Activated CD4-positive, alpha-beta T cell treated with anti-CD3 and anti-CD28 coated beads for 36 hours (primary cell): ENCODE data around the gene HSFX2. TPM values are rescaled to one million over a fixed set of nuclear protein-coding genes. Genes with fewer than 3 reads are reported as not detected.
"Not testable (repeated sequence)": the region's sequence is repeated elsewhere in the genome, so short reads cannot be mapped to it uniquely, and the experiment has no call there.

Experiments used
- ATAC-seq: fragments of 200-7000 bp; cut with Tn5 transposase; one replicate; pipeline ENCODE4 v1.10.0; 2021; ENCODE audit warnings: mild to moderate bottlenecking, moderate library complexity
- CTCF ChIA-PET: fragments of 350-600 bp; sonication (Branson Sonifier 250); formaldehyde crosslinking; loops from one replicate; lab custom pipeline; 2021; ENCODE audit warnings: antibody characterized with exemption; lab: Charles Lee
- POLR2A ChIA-PET: fragments of 350-600 bp; sonication (Branson Sonifier 250); formaldehyde crosslinking; loops from one replicate; lab custom pipeline; 2021; ENCODE audit warnings: antibody characterized with exemption, inconsistent platforms; lab: Charles Lee
- DNase-seq: peaks from one replicate; pipeline ENCODE4 v3.0.0-alpha.2; 2020
- H3K27ac Mint-ChIP-seq: one replicate; pipeline ENCODE4 v1.8.0; 2021; ENCODE audit warnings: mixed read lengths
- H3K27me3 Mint-ChIP-seq: one replicate; pipeline ENCODE4 v1.8.0; 2021; ENCODE audit warnings: mixed read lengths
- H3K36me3 Mint-ChIP-seq: one replicate; pipeline ENCODE4 v1.8.0; 2021; ENCODE audit warnings: low read depth, mixed read lengths
- H3K4me1 Mint-ChIP-seq: one replicate; pipeline ENCODE4 v1.8.0; 2021; ENCODE audit warnings: mixed read lengths
- H3K4me3 Mint-ChIP-seq: one replicate; pipeline ENCODE4 v1.8.0; 2021; ENCODE audit warnings: mild to moderate bottlenecking, moderate library complexity, mixed read lengths
- H3K9me3 Mint-ChIP-seq: one replicate; pipeline ENCODE4 v1.8.0; 2021; ENCODE audit warnings: low read depth, mixed read lengths
- intact Hi-C, 2 experiments: fragments of 100-400 bp; cut with DNase I in 1 of 2; cut with micrococcal nuclease in 1 of 2; formaldehyde crosslinking; loops; one replicate each; pipeline versions ENCODE4 v1.14.2 to v1.15.1; 2022 to 2024; cut with DNase I, micrococcal nuclease
- total RNA-seq, 2 experiments: library from RNA; stranded (reverse); gene quantifications; one replicate each; pipeline ENCODE4 v1.2.3, GENCODE V29; 2021

Gene HSFX2
- total RNA-seq, 2 experiments from 2014 or later, result not detected

DNA sequence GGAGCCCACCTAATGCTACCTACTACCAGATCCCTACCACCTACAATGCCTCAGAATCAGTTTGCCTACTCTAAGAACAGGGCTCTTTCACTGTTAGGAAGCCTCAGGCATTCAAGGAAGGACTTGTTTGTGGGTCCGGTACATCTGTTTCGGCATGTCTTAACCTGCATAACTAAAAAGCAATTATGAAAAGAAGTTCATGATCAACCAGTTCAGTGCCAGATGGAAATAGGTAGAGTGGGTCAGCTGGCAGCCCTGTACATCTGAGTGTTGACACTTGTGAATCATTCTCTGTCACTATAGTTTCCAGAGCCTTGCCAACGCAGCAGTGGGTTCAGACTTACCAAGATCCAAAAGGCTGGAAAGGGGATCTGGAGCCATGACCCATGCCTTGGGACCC, 33.2 kb upstream of the HSFX2 start:
- POLR2A ChIA-PET, result no interaction called here
- no peaks in the 10 kb centered on the region for H3K9me3 Mint-ChIP-seq
- no peak overlapping the region for H3K27ac Mint-ChIP-seq
- H3K27me3 Mint-ChIP-seq, result no peaks in the 10 kb centered on the region
- no peaks in the 10 kb centered on the region for H3K36me3 Mint-ChIP-seq
- CTCF ChIA-PET, result no interaction called here
- no peak overlapping the region for H3K4me3 Mint-ChIP-seq
- intact Hi-C loops, result no loop called here
- no peak for DNase-seq
- peaks cover 45% of the 10 kb centered on the region for H3K4me1 Mint-ChIP-seq
- no peak for ATAC-seq

GRCh38 chrX:149626829-149627228, 31.7 kb upstream of the HSFX2 start:
- POLR2A ChIA-PET, H3K4me3 Mint-ChIP-seq, H3K27ac Mint-ChIP-seq, H3K36me3 Mint-ChIP-seq, H3K9me3 Mint-ChIP-seq, intact Hi-C loops, CTCF ChIA-PET, H3K27me3 Mint-ChIP-seq, DNase-seq, ATAC-seq: not testable (repeated sequence)
- peaks cover 40% of the 10 kb centered on the region for H3K4me1 Mint-ChIP-seq

- intact Hi-C loops, H3K9me3 Mint-ChIP-seq, H3K4me1 Mint-ChIP-seq, H3K27me3 Mint-ChIP-seq, POLR2A ChIA-PET, H3K4me3 Mint-ChIP-seq, ATAC-seq, DNase-seq, H3K27ac Mint-ChIP-seq, H3K36me3 Mint-ChIP-seq, CTCF ChIA-PET: not testable (repeated sequence)
Measured at GRCh38 chrX:149619662-149620061, 24.5 kb upstream of the HSFX2 start.

GRCh38 chrX:149618871-149619270, 23.8 kb upstream of the HSFX2 start:
- intact Hi-C loops, result no loop called here
- ChIA-PET CTCF (no interaction called here), POLR2A (no interaction called here)
- ATAC-seq, result no peak
- Mint-ChIP-seq H3K9me3 (no peaks in the 10 kb centered on the region), H3K27ac (no peak overlapping the region), H3K27me3 (no peaks in the 10 kb centered on the region), H3K36me3 (no peaks in the 10 kb centered on the region), H3K4me1 (no peaks in the 10 kb centered on the region), H3K4me3 (no peak overlapping the region)
- DNase-seq, result no peak

GRCh38 chrX:149611623-149612175, 16.6 kb upstream of the HSFX2 start:
- ATAC-seq (no peak), DNase-seq (no peak)
- ChIA-PET CTCF (no interaction called here), POLR2A (no interaction called here)
- peaks cover 3% of the 10 kb centered on the region for H3K36me3 Mint-ChIP-seq
- H3K4me1 Mint-ChIP-seq, result no peaks in the 10 kb centered on the region
- H3K27me3 Mint-ChIP-seq, result no peaks in the 10 kb centered on the region
- intact Hi-C loops, result no loop called here
- no peak overlapping the region for H3K4me3 Mint-ChIP-seq
- no peak overlapping the region for H3K27ac Mint-ChIP-seq
- H3K9me3 Mint-ChIP-seq, result no peaks in the 10 kb centered on the region

DNA sequence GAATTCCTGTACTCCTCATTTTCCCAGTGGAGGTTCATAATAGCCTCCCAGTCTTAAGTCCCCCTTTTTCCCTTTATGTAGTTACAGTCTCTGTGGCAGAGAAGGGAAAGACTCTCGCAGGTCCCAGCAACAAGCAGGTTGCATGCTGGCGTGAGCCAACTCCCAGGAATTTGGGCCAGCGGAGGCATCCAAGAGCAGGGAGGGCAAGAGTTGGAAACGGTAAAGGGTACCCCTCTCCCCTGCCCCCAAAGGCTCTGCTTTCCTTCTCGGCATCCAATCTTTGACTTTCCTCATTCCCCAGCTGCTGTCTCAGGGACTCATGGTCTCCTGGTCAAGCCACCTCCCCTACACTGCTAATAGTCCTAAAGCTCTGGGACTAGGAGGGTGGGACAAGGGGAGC, 15.4 kb upstream of the HSFX2 start:
- no peaks in the 10 kb centered on the region for H3K9me3 Mint-ChIP-seq
- POLR2A ChIA-PET, result no interaction called here
- no peak for ATAC-seq
- H3K4me1 Mint-ChIP-seq, result no peaks in the 10 kb centered on the region
- intact Hi-C loops, result no loop called here
- peaks cover 7% of the 10 kb centered on the region for H3K36me3 Mint-ChIP-seq
- DNase-seq, result no peak
- H3K27me3 Mint-ChIP-seq, result no peaks in the 10 kb centered on the region
- CTCF ChIA-PET, result interaction anchor here (0.6 to 0.7 kb wide), 2 partner anchors 89 to 222 kb away, joined by 3 to 4 read pairs; no protein-coding TSS in a partner anchor
- no peak overlapping the region for H3K4me3 Mint-ChIP-seq
- H3K27ac Mint-ChIP-seq, result no peak overlapping the region

- Mint-ChIP-seq H3K27ac (no peak overlapping the region), H3K27me3 (no peaks in the 10 kb centered on the region), H3K9me3 (no peaks in the 10 kb centered on the region), H3K4me1 (no peaks in the 10 kb centered on the region), H3K4me3 (no peak overlapping the region), H3K36me3 (peaks cover 9% of the 10 kb centered on the region)
- intact Hi-C loops, result no loop called here
- ChIA-PET POLR2A (no interaction called here), CTCF (interaction anchor here (0.7 kb wide), 1 partner anchor 871 kb away, joined by 3 read pairs; no protein-coding TSS in a partner anchor)
- ATAC-seq (no peak), DNase-seq (no peak)
Measured at GRCh38 chrX:149607699-149608098, 12.6 kb upstream of the HSFX2 start.

DNA sequence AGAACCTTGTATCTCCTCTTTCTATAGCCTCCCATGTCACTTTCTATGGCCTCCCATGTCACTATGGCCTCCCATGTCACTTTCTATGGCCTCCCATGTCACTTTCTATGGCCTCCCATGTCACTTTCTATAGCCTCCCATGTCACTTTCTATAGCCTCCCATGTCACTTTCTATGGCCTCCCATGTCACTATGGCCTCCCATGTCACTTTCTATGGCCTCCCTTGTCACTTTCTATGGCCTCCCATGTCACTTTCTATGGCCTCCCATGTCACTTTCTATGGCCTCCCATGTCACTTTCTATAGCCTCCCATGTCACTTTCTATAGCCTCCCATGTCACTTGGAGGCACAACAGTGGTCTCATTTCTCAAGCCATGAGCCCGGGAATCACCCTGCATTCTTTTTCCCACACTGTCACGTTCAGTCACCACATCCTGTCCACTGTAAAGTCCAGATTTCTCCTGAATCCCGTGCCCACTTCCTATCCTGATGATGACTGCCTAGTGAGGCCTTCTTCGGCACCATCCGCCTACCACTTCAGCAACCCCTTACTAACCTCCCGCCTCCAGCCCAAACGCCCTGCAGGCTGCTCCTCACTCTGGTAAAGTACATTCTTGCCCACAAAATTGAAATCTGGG, 10.3 kb upstream of the HSFX2 start:
- H3K4me1 Mint-ChIP-seq, ATAC-seq, DNase-seq, POLR2A ChIA-PET, H3K27me3 Mint-ChIP-seq, CTCF ChIA-PET, H3K27ac Mint-ChIP-seq, intact Hi-C loops, H3K9me3 Mint-ChIP-seq, H3K4me3 Mint-ChIP-seq: not testable (repeated sequence)
- peaks cover 11% of the 10 kb centered on the region for H3K36me3 Mint-ChIP-seq

GRCh38 chrX:149598603-149599002, 3.5 kb upstream of the HSFX2 start:
- CTCF ChIA-PET, intact Hi-C loops, ATAC-seq, H3K4me1 Mint-ChIP-seq, H3K4me3 Mint-ChIP-seq, H3K27ac Mint-ChIP-seq, H3K36me3 Mint-ChIP-seq, DNase-seq, POLR2A ChIA-PET, H3K27me3 Mint-ChIP-seq, H3K9me3 Mint-ChIP-seq: not testable (repeated sequence)

GRCh38 chrX:149595943-149596342, 829 bp upstream of the HSFX2 start:
- H3K4me1 Mint-ChIP-seq, H3K9me3 Mint-ChIP-seq, H3K27ac Mint-ChIP-seq, H3K4me3 Mint-ChIP-seq, H3K27me3 Mint-ChIP-seq, intact Hi-C loops, DNase-seq, ATAC-seq, CTCF ChIA-PET, POLR2A ChIA-PET, H3K36me3 Mint-ChIP-seq: not testable (repeated sequence)

DNA sequence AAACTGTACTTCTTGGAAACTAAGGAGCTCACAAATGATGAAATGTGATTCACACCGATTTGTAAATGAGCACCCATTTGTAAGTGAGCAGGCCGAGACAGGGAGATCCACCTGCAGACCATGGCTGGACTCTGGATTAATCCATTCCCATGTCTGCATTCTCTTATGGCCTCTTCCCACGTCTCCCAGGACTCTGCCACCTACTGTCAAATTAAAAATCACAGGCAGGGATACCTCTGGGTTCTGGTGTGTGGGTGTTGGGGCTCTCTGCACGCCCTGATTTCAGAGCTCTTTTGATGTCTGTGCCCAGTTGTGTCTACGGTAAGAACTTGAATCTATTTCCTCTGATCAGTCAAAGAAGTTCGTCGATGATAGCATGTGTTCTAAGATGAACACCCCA, 4.1 kb downstream of the HSFX2 start:
- H3K27ac Mint-ChIP-seq, intact Hi-C loops, H3K4me3 Mint-ChIP-seq, H3K36me3 Mint-ChIP-seq, H3K27me3 Mint-ChIP-seq, DNase-seq, H3K4me1 Mint-ChIP-seq, ATAC-seq, POLR2A ChIA-PET, CTCF ChIA-PET, H3K9me3 Mint-ChIP-seq: not testable (repeated sequence)

DNA sequence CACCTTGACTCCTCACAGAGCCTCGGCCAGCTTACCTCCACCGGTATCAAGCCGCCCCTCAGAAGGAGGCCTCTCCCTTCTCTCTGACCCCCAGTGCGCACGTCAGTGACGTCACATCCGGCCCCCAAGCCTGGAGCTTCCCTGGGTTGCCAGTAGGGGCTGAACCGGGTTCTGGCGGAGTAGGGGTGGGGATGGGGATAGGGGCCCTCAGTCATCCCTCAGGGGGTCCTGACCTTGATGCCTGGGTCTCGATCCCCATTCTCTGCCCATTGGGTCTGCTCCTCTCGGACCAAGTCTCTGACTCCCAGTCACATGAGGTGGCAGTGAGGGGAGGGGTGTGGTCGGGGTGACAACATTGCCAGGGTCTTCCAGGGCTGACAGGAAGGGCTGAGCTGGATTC, 7.8 kb downstream of the HSFX2 start, which contains the start of gene MAGEA9B:
MAGEA9B (minus strand) TSS at position 101 of the 400 bp plus-strand sequence. CDS start 4,280 bp downstream, outside the sequence.
- intact Hi-C loops, H3K27me3 Mint-ChIP-seq, H3K36me3 Mint-ChIP-seq, H3K4me1 Mint-ChIP-seq, CTCF ChIA-PET, H3K4me3 Mint-ChIP-seq, DNase-seq, H3K27ac Mint-ChIP-seq, H3K9me3 Mint-ChIP-seq, POLR2A ChIA-PET, ATAC-seq: not testable (repeated sequence)
